ENCODE data around the gene KMT5B.

GRCh38 chr11:68166969-68167368 is 46.1 kb downstream of the KMT5B start:
- TF ChIP-seq CTCF (IDR thresholded peaks at IDR 0.05) (no peak), ZFX (IDR thresholded peaks at IDR 0.05; ENCODE audit: borderline replicate concordance) (no peak)

All from 22Rv1 (cell line).